Epithelial cell of proximal tubule (primary cell): ENCODE data around the gene TULP4. TPM values are rescaled to one million over a fixed set of nuclear protein-coding genes. Genes with fewer than 3 reads are reported as not detected.
"Not testable (repeated sequence)": the region's sequence is repeated elsewhere in the genome, so short reads cannot be mapped to it uniquely, and the experiment has no call there.

Experiments used
- DNase-seq: peaks from one replicate; pipeline ENCODE4 v3.0.0-alpha.2; 2011; ENCODE audit warnings: low read depth
- H3K4me3 ChIP-seq: 2 replicates; pipeline ENCODE4 v1.5.1; 2011; ENCODE audit warnings: low read depth, mild to moderate bottlenecking, low read length
- CTCF ChIP-seq: conservative IDR thresholded peaks from 2 replicates; pipeline ENCODE4 v1.5.1; 2012; ENCODE audit warnings: low read depth, mild to moderate bottlenecking, low read length
- total RNA-seq: library from RNA; depleted of rRNA; stranded (reverse); fragments of >200 nt; gene quantifications from 2 replicates; pipeline ENCODE4 v1.2.3, GENCODE V29; 2015

The TULP4 gene
- total RNA-seq, 1 donor from 2014 or later = 25.4 TPM

- no peak for DNase-seq
- TF ChIP-seq CTCF = no peak
These were observed 28.0 kb downstream of the TULP4 start for GRCh38 chr6:158340252-158340651.

GRCh38 chr6:158344534-158344933 is 32.3 kb downstream of the TULP4 start:
- no peak for TF ChIP-seq CTCF
- no peak overlapping the region for H3K4me3 ChIP-seq
- no peak for DNase-seq

More at GRCh38 chr6:158340252-158340651, 28.0 kb downstream of the TULP4 start:
- H3K4me3 ChIP-seq = no peak overlapping the region

GRCh38 chr6:158345444-158345843 is 33.2 kb downstream of the TULP4 start:
- DNase-seq, H3K4me3 ChIP-seq: not testable (repeated sequence)

GRCh38 chr6:158347335-158347734 is 35.1 kb downstream of the TULP4 start:
- H3K4me3 ChIP-seq = no peak overlapping the region
- TF ChIP-seq CTCF = no peak
- no peak for DNase-seq

- DNase-seq, H3K4me3 ChIP-seq: not testable (repeated sequence)
These were observed 36.7 kb downstream of the TULP4 start for GRCh38 chr6:158348737-158349504.

- not testable (repeated sequence) for DNase-seq
These were observed 37.4 kb downstream of the TULP4 start for GRCh38 chr6:158349505-158350275.

GRCh38 chr6:158350731-158351130 is 38.5 kb downstream of the TULP4 start:
- not testable (repeated sequence) for H3K4me3 ChIP-seq, DNase-seq

More at GRCh38 chr6:158349505-158350275, 37.4 kb downstream of the TULP4 start:
- not testable (repeated sequence) for H3K4me3 ChIP-seq

GRCh38 chr6:158353883-158354877 is 41.9 kb downstream of the TULP4 start:
- no peak overlapping the region for H3K4me3 ChIP-seq
- no peak for DNase-seq
- TF ChIP-seq CTCF = no peak
